ENCODE data around the gene TUBA4A. TPM values are rescaled to one million over a fixed set of nuclear protein-coding genes. Genes with fewer than 3 reads are reported as not detected.

Gene TUBA4A
- total and polyA plus RNA-seq, 9 of the 15 experiments (the other 6 are each of a cell fraction or from before 2014, with no cell fraction given) = 25.1 to 174 (median 42.4) TPM

DNA sequence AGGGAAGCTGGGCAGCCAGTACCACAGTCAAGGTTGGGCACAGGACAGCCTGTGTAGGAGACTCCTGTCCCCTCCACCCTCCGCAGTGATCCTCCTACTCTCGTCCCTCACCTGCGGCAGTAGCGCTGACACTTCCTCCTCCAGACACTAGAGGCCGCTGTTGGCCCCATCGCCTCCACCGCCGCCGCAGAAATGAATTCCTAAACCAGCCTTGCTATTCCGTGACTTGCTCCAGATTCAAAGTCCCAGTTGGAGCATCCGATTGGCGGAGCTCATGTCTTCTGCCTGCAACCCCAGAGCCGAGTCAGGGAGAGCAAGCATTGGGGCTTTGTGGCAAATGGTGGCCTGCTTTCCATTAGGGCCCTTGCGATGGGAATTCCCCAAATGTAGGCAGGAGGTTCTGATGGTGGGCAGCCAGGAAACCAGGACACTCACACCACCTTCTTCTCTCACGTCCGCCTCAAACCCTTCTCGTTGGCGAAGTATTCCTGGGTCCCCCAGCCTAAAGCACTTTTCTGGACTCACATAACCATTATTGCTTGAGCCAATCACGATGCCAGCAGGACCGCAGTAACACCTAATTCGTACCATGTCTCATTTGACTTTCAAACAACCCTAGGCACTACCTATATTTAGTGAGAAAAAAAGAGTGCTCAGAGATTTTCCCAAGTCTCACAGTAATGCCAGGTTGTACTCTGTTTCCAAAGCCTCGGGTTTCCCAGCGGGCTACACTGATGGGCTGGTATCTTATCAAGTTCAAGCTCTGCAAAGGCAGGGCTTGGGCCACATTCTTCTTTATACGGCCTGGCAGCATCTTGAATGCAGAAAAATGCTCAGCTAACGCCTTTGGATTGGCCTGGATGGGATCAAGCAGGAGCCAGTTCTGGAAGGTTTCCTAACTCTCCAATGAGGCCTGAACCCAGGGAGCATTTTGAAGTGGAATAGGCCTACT is 24.3 kb upstream of the TUBA4A start (continued):
- TF ChIP-seq, protein P1, sequence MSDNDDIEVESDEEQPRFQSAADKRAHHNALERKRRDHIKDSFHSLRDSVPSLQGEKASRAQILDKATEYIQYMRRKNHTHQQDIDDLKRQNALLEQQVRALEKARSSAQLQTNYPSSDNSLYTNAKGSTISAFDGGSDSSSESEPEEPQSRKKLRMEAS (CRISPR knock-in tag; IDR thresholded peaks at IDR 0.05) = 0 out of 2 replicates have a peak, but pooled peaks have one; percentile 28
- TF ChIP-seq BRD9 (IDR thresholded peaks at IDR 0.05; ENCODE audit: low read depth, partially characterized antibody) = peak; percentile 67
- 0 out of 2 replicates have a peak, but pooled peaks have one; percentile 24 for TF ChIP-seq KAT7 (CRISPR knock-in tag; IDR thresholded peaks at IDR 0.05; ENCODE audit: borderline replicate concordance)
- TF ChIP-seq SMC3 (conservative IDR thresholded peaks at IDR 0.05; ENCODE audit: insufficient read depth, low read depth, low read length) = peak; percentile 48; the same call in 1 of the 2 replicates
- peak; percentile 11 for TF ChIP-seq TBP (optimal IDR thresholded peaks at IDR 0.05; ENCODE audit: low read depth, low read length)
- TF ChIP-seq NBN (IDR thresholded peaks at IDR 0.05; ENCODE audit: low read depth) = no peak
- TF ChIP-seq POLR3G (IDR thresholded peaks at IDR 0.05; ENCODE audit: extremely low read depth, insufficient read length, insufficient replicate concordance) = no peak
- TF ChIP-seq MCM5 (IDR thresholded peaks at IDR 0.05; ENCODE audit: low read depth) = no peak
- peak; percentile 42; the same call in 1 of the 2 replicates for TF ChIP-seq CC2D1A (IDR thresholded peaks at IDR 0.05)
- TF ChIP-seq ZFP36 (IDR thresholded peaks at IDR 0.05; ENCODE audit: low read depth, low read length, partially characterized antibody) = no peak
- TF ChIP-seq ZNF12 (CRISPR knock-in tag; IDR thresholded peaks at IDR 0.05) = 0 out of 2 replicates have a peak, but pooled peaks have one; percentile 55
- TF ChIP-seq, protein P2, sequence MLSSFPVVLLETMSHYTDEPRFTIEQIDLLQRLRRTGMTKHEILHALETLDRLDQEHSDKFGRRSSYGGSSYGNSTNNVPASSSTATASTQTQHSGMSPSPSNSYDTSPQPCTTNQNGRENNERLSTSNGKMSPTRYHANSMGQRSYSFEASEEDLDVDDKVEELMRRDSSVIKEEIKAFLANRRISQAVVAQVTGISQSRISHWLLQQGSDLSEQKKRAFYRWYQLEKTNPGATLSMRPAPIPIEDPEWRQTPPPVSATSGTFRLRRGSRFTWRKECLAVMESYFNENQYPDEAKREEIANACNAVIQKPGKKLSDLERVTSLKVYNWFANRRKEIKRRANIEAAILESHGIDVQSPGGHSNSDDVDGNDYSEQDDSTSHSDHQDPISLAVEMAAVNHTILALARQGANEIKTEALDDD (IDR thresholded peaks at IDR 0.05) = 0 out of 2 replicates have a peak, but pooled peaks have one; percentile 36
- TF ChIP-seq, protein P3, sequence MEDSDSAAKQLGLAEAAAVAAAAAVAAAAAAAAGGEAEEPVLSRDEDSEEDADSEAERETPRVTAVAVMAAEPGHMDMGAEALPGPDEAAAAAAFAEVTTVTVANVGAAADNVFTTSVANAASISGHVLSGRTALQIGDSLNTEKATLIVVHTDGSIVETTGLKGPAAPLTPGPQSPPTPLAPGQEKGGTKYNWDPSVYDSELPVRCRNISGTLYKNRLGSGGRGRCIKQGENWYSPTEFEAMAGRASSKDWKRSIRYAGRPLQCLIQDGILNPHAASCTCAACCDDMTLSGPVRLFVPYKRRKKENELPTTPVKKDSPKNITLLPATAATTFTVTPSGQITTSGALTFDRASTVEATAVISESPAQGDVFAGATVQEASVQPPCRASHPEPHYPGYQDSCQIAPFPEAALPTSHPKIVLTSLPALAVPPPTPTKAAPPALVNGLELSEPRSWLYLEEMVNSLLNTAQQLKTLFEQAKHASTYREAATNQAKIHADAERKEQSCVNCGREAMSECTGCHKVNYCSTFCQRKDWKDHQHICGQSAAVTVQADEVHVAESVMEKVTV (CRISPR knock-in tag; IDR thresholded peaks at IDR 0.05) = 0 out of 2 replicates have a peak, but pooled peaks have one; percentile 7
- TF ChIP-seq, protein P4, sequence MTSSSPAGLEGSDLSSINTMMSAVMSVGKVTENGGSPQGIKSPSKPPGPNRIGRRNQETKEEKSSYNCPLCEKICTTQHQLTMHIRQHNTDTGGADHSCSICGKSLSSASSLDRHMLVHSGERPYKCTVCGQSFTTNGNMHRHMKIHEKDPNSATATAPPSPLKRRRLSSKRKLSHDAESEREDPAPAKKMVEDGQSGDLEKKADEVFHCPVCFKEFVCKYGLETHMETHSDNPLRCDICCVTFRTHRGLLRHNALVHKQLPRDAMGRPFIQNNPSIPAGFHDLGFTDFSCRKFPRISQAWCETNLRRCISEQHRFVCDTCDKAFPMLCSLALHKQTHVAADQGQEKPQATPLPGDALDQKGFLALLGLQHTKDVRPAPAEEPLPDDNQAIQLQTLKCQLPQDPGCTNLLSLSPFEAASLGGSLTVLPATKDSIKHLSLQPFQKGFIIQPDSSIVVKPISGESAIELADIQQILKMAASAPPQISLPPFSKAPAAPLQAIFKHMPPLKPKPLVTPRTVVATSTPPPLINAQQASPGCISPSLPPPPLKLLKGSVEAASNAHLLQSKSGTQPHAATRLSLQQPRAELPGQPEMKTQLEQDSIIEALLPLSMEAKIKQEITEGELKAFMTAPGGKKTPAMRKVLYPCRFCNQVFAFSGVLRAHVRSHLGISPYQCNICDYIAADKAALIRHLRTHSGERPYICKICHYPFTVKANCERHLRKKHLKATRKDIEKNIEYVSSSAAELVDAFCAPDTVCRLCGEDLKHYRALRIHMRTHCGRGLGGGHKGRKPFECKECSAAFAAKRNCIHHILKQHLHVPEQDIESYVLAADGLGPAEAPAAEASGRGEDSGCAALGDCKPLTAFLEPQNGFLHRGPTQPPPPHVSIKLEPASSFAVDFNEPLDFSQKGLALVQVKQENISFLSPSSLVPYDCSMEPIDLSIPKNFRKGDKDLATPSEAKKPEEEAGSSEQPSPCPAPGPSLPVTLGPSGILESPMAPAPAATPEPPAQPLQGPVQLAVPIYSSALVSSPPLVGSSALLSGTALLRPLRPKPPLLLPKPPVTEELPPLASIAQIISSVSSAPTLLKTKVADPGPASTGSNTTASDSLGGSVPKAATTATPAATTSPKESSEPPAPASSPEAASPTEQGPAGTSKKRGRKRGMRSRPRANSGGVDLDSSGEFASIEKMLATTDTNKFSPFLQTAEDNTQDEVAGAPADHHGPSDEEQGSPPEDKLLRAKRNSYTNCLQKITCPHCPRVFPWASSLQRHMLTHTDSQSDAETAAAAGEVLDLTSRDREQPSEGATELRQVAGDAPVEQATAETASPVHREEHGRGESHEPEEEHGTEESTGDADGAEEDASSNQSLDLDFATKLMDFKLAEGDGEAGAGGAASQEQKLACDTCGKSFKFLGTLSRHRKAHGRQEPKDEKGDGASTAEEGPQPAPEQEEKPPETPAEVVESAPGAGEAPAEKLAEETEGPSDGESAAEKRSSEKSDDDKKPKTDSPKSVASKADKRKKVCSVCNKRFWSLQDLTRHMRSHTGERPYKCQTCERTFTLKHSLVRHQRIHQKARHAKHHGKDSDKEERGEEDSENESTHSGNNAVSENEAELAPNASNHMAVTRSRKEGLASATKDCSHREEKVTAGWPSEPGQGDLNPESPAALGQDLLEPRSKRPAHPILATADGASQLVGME (CRISPR knock-in tag; IDR thresholded peaks at IDR 0.05) = no peak
- TF ChIP-seq ZEB2 (IDR thresholded peaks at IDR 0.05) = 0 out of 2 replicates have a peak, but pooled peaks have one; percentile 19
- TF ChIP-seq, protein P5, sequence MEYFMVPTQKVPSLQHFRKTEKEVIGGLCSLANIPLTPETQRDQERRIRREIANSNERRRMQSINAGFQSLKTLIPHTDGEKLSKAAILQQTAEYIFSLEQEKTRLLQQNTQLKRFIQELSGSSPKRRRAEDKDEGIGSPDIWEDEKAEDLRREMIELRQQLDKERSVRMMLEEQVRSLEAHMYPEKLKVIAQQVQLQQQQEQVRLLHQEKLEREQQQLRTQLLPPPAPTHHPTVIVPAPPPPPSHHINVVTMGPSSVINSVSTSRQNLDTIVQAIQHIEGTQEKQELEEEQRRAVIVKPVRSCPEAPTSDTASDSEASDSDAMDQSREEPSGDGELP (CRISPR knock-in tag; IDR thresholded peaks at IDR 0.05; ENCODE audit: borderline replicate concordance) = 0 out of 2 replicates have a peak, but pooled peaks have one; percentile 65
